Stimulated activated CD8-positive, alpha-beta memory T cell treated with anti-CD3 and anti-CD28 coated beads, Interleukin-7, amount 100 ng/mL, for 48 hours (primary cell): ENCODE data around the gene NUDT1.
"Not testable (repeated sequence)": the region's sequence is repeated elsewhere in the genome, so short reads cannot be mapped to it uniquely, and the experiment has no call there.

Experiments
- DNase-seq, 2 donors: peaks; one replicate each; pipeline ENCODE4 v3.0.0-alpha.2; 2020; ENCODE audit warnings: low read depth in 1 of 2; ENCODE audit errors: extremely low read depth in 1 of 2

Gene NUDT1

GRCh38 chr7:2264158-2264557 is 22.1 kb downstream of the NUDT1 start:
- no peak for DNase-seq

- no peak for DNase-seq
Measured at GRCh38 chr7:2266911-2267310, 24.9 kb downstream of the NUDT1 start.

GRCh38 chr7:2269089-2269990 is 27.3 kb downstream of the NUDT1 start:
- not testable (repeated sequence) for DNase-seq

- DNase-seq: no peak
Measured at GRCh38 chr7:2269991-2270460, 28.0 kb downstream of the NUDT1 start.

GRCh38 chr7:2270495-2270894 is 28.5 kb downstream of the NUDT1 start:
- DNase-seq: no peak

DNA sequence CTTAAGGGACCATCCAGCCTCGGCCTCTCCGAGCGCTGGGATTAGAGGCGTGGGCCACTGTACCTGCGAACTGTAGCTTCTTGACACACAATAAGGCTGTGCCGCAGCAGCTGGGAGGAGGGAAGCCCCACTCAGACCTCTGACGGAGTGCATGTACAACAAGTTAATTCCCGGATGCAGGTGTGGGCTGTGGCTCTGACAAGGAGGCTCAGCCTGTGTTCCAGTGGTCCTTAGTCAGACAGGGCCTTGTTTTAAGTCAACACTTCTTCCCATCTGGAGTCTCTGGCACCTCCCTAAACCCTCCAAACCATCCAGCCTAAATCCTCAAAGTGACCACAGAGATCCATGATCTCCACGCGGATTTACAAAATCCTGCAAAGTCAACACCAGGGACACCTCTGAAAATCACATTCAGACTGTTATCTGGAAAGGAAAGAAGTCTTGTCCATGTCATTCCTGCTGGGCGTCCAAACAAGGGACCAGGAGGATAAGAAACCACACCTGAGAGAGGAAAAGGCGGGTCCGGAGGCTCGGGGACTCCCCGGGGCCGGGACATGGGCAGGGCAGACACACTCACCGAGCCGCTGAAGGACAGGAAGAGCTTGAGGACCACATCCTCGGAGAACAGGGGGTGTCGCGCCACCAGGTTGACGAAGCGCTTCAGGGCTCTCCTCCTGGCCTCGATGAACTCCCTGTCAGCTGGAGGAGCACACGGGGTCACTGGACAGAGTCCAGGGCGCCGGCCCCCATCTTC is 29.4 kb downstream of the NUDT1 start:
- no peak for DNase-seq

DNA sequence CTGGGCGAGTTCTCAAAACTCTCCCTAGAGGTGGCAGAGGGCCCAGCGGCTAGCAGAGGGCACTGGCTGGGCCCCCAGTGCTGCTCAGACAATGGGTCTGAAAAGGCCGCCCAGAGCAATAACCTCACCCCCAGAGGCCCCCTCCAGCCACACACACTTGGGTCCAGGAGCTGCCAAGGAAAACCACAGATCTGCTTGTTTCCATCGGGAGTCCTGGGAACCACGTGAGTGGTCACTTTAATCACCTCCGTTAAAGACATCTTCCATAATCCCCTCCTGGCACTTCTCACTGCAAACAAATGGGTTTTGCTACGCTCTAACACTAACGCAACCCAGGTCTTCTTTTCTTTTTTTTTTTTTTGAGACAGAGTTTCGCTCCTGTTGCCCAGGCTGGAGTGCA is 30.0 kb downstream of the NUDT1 start:
- DNase-seq: no peak

GRCh38 chr7:2273866-2274265 is 31.8 kb downstream of the NUDT1 start:
- DNase-seq: no peak

- DNase-seq: no peak
Measured at GRCh38 chr7:2274666-2275065, 32.6 kb downstream of the NUDT1 start.

DNA sequence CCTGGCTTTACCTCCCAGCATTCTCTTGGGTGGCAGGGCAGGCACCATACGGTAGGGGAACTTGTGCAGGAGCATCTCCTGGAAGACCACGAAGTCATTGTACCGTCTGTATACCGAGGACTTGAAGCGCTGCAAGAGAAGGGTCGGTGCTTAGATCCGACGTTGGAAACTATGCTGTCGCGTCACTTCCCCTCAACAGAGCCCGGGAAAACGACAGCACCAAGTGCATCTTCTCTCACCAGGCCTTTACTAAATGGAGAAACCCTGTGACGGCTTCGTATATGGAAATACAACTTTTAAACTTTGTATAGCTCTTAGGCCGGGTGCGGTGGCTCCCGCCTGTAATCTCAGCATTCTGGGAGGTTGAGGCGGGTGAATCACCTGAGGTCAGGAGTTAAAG is 33.1 kb downstream of the NUDT1 start:
- no peak for DNase-seq

- no peak for DNase-seq
Measured at GRCh38 chr7:2276107-2276506, 34.1 kb downstream of the NUDT1 start.

DNA sequence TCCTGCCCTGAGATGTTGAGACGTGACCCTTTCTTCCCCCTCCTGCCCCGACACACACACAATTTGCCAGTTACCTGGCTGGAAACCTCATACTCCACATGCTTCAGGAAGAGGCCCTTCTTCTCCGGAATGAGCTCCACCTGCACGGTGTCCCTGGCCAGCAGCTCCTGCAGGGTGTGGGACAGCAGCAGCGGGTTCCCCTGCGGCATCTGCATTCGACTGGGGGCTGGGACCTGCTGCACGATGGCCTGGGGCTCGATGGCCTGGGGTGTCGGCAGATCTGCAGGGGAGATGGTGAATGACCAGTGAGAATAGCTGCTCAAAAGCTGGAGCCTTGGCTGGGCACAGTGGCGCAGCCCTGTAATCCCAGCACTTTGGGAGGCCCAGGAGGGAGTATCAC is 36.0 kb downstream of the NUDT1 start:
- no peak for DNase-seq

- no peak for DNase-seq
Measured at GRCh38 chr7:2279896-2280295, 37.9 kb downstream of the NUDT1 start.

DNA sequence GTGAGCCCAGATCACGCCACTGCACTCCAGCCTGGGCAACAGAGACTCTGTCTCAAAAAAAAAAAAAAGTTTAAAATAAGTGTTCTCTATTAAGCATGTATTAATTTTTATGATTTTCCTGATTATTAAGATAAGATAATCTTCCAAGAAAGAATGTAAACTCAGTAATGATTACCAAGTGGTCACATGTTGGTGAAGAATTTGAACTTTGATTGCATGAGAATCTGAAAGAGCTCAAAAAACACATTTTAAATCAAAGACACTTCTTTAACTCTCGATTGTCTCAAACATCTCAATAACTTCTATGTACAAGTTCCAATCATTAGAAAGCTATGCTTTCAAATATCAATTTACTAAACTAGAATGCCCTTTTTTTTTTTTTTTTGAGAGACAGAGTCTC is 38.4 kb downstream of the NUDT1 start:
- DNase-seq: no peak

DNA sequence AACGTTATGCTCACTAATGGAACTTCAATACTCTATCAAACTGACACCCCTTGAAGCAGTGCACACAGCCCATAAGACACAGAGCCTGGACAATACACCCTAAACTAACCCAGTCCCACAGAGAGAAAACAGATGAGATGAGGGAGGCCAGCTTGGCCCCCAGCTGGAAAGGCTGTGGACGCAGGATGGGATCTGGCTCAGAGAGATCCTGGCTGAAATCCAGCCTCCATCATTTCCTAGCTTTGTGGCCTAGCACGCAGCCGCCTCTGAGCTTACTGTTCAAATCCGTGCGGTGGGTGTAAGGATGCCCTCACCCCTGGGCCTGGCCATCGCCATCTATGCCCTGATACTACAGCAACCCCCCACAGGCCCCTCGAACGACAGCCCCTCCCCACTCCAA is 39.5 kb downstream of the NUDT1 start:
- DNase-seq: no peak

- DNase-seq: no peak
Measured at GRCh38 chr7:2282185-2282751, 40.2 kb downstream of the NUDT1 start.

- DNase-seq: no peak
Measured at GRCh38 chr7:2283074-2283473, 41.0 kb downstream of the NUDT1 start.

DNA sequence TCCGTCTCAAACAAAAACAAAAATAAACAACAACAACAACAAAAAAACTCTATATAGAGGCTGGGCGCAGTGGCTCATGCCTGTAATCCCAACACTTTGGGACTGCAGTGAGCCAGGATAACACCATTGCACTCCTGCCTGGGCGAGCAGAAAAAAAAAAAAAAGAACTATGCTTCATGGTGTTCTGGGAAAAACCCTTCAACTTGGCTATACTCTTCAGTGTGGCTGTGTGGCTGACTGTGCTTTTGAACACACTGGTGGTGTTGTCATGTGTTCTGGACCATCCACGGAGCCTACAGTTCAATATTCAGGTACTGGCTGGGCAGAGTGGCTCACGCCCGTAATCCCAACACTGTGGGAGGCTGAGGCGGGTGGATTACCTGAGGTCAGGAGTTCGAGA is 45.7 kb downstream of the NUDT1 start:
- no peak for DNase-seq

DNA sequence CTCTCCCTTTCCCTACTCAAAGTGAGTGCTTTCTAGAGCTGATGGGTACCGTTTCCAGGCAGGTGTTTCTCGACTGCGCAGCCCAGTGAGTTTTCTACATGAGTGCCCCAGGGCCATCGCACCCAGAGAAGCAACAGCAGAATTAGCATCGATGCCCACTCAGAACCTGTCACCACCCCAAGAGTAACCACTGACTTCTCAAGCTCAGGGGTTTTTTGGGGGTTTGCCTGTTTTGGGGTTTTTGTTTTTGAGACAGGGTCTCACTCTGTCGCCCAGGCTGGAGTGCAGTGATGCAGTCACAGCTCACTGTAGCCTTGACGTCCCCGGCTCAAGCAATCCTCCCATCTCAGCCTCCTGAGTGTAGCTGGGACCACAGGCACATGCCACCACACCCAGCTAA is 46.5 kb downstream of the NUDT1 start:
- no peak for DNase-seq

- DNase-seq: no peak
Measured at GRCh38 chr7:2289111-2289586, 47.1 kb downstream of the NUDT1 start.

GRCh38 chr7:2289621-2290020 is 47.6 kb downstream of the NUDT1 start:
- DNase-seq: no peak

GRCh38 chr7:2290877-2291276 is 48.9 kb downstream of the NUDT1 start:
- no peak for DNase-seq
